Neutrophil (primary cell): Measurements from ENCODE around the gene CFD.
"Not testable (repeated sequence)": the region's sequence is repeated elsewhere in the genome, so short reads cannot be mapped to it uniquely, and the experiment has no call there.

ENCODE experiments used
- H3K27ac ChIP-seq: fragments of 200-600 bp; sonication (generic); 2 replicates; pipeline ENCODE4 v1.5.1; 2016; ENCODE audit warnings: mild to moderate bottlenecking, moderate library complexity
- H3K27me3 ChIP-seq: fragments of 200-600 bp; sonication (generic); 2 replicates; pipeline ENCODE4 v1.6.0; 2016; ENCODE audit warnings: mild to moderate bottlenecking
- H3K36me3 ChIP-seq: fragments of 200-600 bp; sonication (generic); 2 replicates; pipeline ENCODE4 v1.5.1; 2017
- H3K4me1 ChIP-seq, 2 experiments: fragments of 200-600 bp in 1 of 2; sonication (generic) in 1 of 2; 1 replicate in 1 of 2; 2 replicates in 1 of 2; pipeline versions ENCODE4 v1.5.1 to v1.6.1; 2013 to 2016; ENCODE audit warnings: low read depth in 1 of 2, low read length in 1 of 2, mild to moderate bottlenecking in 1 of 2, moderate library complexity in 1 of 2; ENCODE audit not compliant: control insufficient read depth in 1 of 2, insufficient read depth in 1 of 2
- H3K4me3 ChIP-seq, 2 experiments: fragments of 200-600 bp in 1 of 2; sonication (generic) in 1 of 2; 1 replicate in 1 of 2; 2 replicates in 1 of 2; pipeline ENCODE4 v1.5.1; 2013 to 2016; ENCODE audit warnings: low read depth in 1 of 2, low read length in 1 of 2, mild to moderate bottlenecking in 1 of 2, moderate library complexity in 1 of 2
- H3K9me3 ChIP-seq: fragments of 200-600 bp; sonication (generic); 2 replicates; pipeline ENCODE4 v1.5.1; 2016
- TF ChIP-seq, protein P1 (sequence below): fragments of 200-600 bp; sonication (generic); IDR thresholded peaks from 2 replicates; pipeline ENCODE4 v1.5.1; 2016; ENCODE audit warnings: antibody characterized with exemption

The CFD gene

DNA sequence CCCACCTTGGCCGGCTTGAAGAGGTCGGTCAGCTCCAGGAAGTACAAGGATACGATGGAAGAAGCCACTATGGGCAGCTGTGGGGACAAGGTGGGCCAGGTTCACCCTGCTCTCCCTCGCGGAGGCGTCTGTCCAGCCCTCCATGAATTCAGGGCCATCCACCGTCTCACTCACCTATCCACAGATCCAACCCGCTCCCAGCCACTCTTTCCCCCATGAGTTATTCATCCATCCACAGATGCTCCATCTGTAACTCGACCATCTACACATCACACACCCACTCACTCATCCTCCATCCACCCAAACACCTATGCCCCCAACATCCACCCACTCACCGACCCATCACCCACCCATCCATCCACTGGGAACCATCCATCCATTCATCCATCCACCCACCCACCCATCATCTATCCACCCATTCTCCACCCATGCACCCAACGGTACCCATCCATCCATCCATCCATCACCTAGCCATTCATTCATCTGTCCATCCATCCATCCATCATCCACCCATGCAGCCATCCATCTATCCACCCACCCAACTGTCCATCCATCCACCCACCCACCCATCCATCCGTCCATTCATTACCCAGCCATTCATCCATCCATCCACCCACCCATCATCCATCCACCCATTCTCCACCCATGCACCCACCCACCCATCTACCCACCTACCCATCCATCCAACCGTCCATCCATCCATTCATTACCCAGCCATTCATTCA is 43.5 kb upstream of the CFD start:
- Histone ChIP-seq H3K27me3 (peaks cover 1% of the 10 kb centered on the region), H3K4me1 (no peaks in the 10 kb centered on the region), H3K4me3 (no peak overlapping the region), H3K9me3 (no peaks in the 10 kb centered on the region), H3K36me3 (peaks cover 23% of the 10 kb centered on the region), H3K27ac (no peak overlapping the region)
- TF ChIP-seq, protein P1, sequence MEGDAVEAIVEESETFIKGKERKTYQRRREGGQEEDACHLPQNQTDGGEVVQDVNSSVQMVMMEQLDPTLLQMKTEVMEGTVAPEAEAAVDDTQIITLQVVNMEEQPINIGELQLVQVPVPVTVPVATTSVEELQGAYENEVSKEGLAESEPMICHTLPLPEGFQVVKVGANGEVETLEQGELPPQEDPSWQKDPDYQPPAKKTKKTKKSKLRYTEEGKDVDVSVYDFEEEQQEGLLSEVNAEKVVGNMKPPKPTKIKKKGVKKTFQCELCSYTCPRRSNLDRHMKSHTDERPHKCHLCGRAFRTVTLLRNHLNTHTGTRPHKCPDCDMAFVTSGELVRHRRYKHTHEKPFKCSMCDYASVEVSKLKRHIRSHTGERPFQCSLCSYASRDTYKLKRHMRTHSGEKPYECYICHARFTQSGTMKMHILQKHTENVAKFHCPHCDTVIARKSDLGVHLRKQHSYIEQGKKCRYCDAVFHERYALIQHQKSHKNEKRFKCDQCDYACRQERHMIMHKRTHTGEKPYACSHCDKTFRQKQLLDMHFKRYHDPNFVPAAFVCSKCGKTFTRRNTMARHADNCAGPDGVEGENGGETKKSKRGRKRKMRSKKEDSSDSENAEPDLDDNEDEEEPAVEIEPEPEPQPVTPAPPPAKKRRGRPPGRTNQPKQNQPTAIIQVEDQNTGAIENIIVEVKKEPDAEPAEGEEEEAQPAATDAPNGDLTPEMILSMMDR, result no peak

DNA sequence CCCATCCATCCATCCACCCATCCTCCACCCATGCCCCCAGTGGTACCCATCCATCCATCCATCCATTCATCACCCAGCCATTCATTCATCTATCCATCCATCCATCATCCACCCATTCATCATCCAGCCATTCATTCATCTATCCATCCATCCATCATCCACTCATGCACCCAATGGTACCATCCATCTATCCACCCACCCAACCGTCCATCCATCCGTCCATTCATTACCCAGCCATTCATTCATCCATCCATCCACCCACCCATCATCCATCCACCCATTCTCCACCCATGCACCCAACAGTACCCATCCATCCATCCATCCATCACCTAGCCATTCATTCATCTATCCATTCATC is 43.0 kb upstream of the CFD start:
- H3K36me3 ChIP-seq, result peaks cover 18% of the 10 kb centered on the region
- H3K4me1 ChIP-seq, result peaks cover 0 to 4% of the 10 kb centered on the region in 2 experiments
- TF ChIP-seq, protein P1, result no peak
- peaks cover 6% of the 10 kb centered on the region for H3K27me3 ChIP-seq
- H3K27ac ChIP-seq, result no peak overlapping the region
- no peaks in the 10 kb centered on the region for H3K9me3 ChIP-seq
- H3K4me3 ChIP-seq, result no peak overlapping the region

DNA sequence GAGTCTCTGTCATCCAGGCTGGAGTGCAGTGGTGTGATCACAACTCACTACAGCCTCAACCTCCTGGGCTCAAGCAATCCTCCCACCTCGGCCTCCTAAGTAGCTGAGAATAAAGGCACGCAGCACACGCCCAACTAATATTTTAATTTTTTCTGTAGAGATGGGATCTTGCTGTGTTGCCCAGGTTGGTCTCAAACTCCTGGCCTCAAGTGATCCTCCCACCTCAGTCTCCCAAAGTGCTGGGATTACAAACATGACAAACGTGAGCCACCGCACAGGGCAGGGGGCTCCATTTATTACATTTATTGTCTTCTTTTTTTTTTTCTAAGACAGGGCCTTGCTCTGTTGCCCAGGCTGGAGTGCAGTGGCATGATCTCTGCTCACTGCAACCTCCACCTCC is 39.3 kb upstream of the CFD start:
- not testable (repeated sequence) for H3K9me3 ChIP-seq, H3K4me3 ChIP-seq, H3K36me3 ChIP-seq, H3K27ac ChIP-seq
- H3K27me3 ChIP-seq, result peaks cover 22% of the 10 kb centered on the region
- peaks cover 23 to 39% of the 10 kb centered on the region in 2 experiments for H3K4me1 ChIP-seq

DNA sequence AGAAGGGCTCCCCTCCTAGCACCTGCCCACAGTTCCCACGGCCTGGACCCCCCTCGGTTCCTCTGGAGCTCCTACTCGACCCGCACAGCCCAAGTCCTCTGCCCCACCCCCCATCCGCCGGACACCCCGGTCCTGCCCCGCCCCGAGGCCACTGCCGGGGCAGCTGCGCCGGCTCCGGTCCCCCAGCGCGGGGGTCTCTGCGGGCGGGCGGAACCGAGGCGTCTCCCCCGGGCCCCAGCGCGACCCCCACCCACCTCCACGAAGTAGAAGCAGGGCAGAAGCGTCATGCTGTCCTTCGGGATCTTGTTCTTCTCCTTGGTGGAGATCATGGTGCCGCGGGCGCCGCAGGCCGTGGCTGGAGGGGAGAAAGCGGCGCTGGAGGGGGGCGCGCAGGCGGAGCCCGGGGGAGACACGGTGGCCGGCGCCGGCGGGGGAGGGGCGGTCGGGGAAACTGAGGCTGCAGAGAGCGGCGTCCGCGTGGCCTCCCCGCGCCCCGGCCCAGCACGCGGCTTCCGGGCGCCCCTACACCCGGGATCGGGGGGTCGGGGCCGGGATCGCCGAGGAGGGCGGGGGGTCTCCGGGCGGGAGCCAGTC is 38.1 kb upstream of the CFD start:
- Histone ChIP-seq H3K27ac (no peak overlapping the region), H3K9me3 (no peaks in the 10 kb centered on the region), H3K4me3 (peak overlapping the region; percentile 23 to 52), H3K36me3 (no peaks in the 10 kb centered on the region), H3K4me1 (peaks cover 27 to 40% of the 10 kb centered on the region in 2 experiments), H3K27me3 (peaks cover 22% of the 10 kb centered on the region)
- TF ChIP-seq, protein P1, result no peak

DNA sequence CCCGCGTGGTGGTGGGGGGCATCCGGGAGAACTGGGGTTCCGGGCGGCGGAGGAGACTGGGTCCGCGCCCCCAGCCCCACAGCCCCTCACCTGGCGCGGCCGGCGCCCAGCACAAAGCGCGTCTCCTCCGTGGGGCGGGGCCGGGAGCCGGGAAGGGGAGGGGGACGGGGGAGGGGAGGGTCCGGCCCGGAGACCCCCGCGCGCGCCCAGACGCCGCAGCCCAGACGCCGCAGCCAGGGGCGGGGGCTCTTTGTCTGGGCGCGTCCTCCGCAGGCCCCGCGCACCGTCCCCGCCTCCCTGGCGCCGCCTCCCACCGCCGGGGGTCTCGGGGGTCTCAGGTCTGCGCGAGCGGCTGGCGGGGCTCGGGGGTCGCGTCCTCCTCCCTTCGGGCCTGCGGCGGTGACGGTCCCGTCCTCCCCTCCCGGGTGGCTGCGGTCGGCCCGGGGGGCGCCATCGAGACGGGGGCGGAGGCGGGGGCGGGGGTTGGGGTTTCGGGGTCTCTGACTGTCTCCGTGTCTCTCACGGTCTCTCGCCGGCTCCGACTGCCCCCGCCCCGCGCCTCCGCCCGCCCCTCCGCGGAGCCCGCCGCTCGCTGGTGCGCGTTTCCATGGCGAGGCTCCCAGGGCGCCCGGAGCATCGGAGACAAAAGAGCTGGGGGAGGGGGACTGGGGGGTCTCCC is 37.5 kb upstream of the CFD start, which contains the start of gene PLPPR3:
PLPPR3 (minus strand) TSS at position 131 of the 679 bp plus-strand sequence. CDS start 396 bp downstream, outside the sequence.
- Histone ChIP-seq H3K9me3 (no peaks in the 10 kb centered on the region), H3K4me3 (peak within 1 kb of the TSS; percentile 23 to 52), H3K4me1 (peaks cover 27 to 47% of the 10 kb centered on the region in 2 experiments), H3K36me3 (no peaks in the 10 kb centered on the region), H3K27me3 (peaks cover 22% of the 10 kb centered on the region), H3K27ac (no peak within 1 kb of the TSS)
- TF ChIP-seq, protein P1, result no peak
